ENCODE measurements around the gene HSPA4.

DNA sequence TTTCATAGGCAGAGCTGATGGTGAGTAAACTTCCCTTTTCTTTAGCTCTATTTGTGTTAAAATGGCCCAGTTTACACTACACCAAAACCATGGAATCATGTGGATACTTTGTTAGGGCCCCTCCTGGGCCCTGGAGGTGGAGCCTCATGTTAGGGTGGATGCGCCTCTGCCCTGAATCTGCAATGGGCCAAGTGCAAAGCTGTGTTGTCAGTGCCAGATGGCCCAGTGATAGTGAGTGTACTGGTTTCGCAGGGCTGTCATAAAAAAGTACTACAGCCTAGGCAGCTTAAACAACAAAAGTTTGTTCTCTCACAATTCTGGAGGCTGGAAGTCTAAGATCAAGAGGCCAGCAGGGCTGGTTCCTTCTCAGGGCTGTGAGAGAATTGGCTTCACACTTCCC is 64.8 kb downstream of the HSPA4 start:
- no peak for TF ChIP-seq EZH2phosphoT487 (IDR thresholded peaks at IDR 0.05; ENCODE audit: borderline replicate concordance)
- TF ChIP-seq, protein P1, sequence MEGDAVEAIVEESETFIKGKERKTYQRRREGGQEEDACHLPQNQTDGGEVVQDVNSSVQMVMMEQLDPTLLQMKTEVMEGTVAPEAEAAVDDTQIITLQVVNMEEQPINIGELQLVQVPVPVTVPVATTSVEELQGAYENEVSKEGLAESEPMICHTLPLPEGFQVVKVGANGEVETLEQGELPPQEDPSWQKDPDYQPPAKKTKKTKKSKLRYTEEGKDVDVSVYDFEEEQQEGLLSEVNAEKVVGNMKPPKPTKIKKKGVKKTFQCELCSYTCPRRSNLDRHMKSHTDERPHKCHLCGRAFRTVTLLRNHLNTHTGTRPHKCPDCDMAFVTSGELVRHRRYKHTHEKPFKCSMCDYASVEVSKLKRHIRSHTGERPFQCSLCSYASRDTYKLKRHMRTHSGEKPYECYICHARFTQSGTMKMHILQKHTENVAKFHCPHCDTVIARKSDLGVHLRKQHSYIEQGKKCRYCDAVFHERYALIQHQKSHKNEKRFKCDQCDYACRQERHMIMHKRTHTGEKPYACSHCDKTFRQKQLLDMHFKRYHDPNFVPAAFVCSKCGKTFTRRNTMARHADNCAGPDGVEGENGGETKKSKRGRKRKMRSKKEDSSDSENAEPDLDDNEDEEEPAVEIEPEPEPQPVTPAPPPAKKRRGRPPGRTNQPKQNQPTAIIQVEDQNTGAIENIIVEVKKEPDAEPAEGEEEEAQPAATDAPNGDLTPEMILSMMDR (conservative IDR thresholded peaks at IDR 0.05; ENCODE audit: low read length) = no peak
